ENCODE measurements around the gene MCCC2.

DNA sequence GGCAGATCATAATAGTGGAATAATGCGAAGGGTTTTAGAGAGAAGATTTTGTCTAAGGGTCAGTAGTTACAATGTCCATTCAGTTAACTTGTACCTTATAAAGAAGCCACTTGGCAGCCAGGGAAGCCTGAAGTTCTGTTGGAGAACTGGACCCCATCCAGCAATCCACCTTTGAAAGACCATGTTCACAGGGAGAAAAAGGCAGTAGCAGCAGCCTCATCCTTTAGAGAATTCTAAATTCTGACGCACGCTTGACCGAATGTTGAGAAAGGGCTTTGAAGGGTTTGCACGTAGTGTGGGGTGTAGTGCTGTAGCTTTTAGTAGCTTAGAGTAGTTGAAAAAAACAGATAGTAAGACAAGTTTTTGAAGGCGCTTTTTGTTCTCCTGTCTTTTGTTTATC is 42.8 kb downstream of the MCCC2 start:
- TF ChIP-seq, protein P1, sequence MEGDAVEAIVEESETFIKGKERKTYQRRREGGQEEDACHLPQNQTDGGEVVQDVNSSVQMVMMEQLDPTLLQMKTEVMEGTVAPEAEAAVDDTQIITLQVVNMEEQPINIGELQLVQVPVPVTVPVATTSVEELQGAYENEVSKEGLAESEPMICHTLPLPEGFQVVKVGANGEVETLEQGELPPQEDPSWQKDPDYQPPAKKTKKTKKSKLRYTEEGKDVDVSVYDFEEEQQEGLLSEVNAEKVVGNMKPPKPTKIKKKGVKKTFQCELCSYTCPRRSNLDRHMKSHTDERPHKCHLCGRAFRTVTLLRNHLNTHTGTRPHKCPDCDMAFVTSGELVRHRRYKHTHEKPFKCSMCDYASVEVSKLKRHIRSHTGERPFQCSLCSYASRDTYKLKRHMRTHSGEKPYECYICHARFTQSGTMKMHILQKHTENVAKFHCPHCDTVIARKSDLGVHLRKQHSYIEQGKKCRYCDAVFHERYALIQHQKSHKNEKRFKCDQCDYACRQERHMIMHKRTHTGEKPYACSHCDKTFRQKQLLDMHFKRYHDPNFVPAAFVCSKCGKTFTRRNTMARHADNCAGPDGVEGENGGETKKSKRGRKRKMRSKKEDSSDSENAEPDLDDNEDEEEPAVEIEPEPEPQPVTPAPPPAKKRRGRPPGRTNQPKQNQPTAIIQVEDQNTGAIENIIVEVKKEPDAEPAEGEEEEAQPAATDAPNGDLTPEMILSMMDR (IDR thresholded peaks at IDR 0.05), result no peak
- no peak for TF ChIP-seq POLR2A (IDR thresholded peaks at IDR 0.05)
